Measurements from ENCODE around the gene B3GLCT. TPM values are rescaled to one million over a fixed set of nuclear protein-coding genes. Genes with fewer than 3 reads are reported as not detected.
A peak's percentile ranks its signal among the peaks of the same experiment; 100 is the strongest.

B3GLCT gene
- total and polyA plus RNA-seq, 2 of the 13 experiments (the other 11 are each of a cell fraction or from before 2014, with no cell fraction given) = 2.0 to 7.1 TPM

- TF ChIP-seq RELA (CRISPR knock-in tag; IDR thresholded peaks at IDR 0.05) = no peak
- no peak for TF ChIP-seq ZFP36L1 (CRISPR knock-in tag; IDR thresholded peaks at IDR 0.05)
- TF ChIP-seq ZBTB33 (CRISPR knock-in tag; IDR thresholded peaks at IDR 0.05) = no peak
- no peak for TF ChIP-seq ZSCAN25 (CRISPR knock-in tag; IDR thresholded peaks at IDR 0.05)
- no peak for TF ChIP-seq CCAR2 (optimal IDR thresholded peaks at IDR 0.05; ENCODE audit: low read depth, low read length)
- no peak for TF ChIP-seq SMC3 (IDR thresholded peaks at IDR 0.05; ENCODE audit: low read length)
- no peak for TF ChIP-seq ZBTB44 (CRISPR knock-in tag; IDR thresholded peaks at IDR 0.05)
- peak; percentile 80 for TF ChIP-seq HDAC1 (CRISPR knock-in tag; IDR thresholded peaks at IDR 0.05)
- no peak for TF ChIP-seq NFAT5 (CRISPR knock-in tag; IDR thresholded peaks at IDR 0.05)
- no peak for TF ChIP-seq DNMT1 (CRISPR knock-in tag; IDR thresholded peaks at IDR 0.05)
- no peak for TF ChIP-seq CHD4 (IDR thresholded peaks at IDR 0.05; ENCODE audit: borderline replicate concordance, low read length)
- no peak for TF ChIP-seq TBL1XR1 (IDR thresholded peaks at IDR 0.05; ENCODE audit: borderline replicate concordance, low read length, partially characterized antibody)
- TF ChIP-seq SRSF4 (IDR thresholded peaks at IDR 0.05; ENCODE audit: low read depth, low read length, poor library complexity, severe bottlenecking) = no peak
- TF ChIP-seq POLR2G (IDR thresholded peaks at IDR 0.05; ENCODE audit: low read depth, low read length) = no peak
- no peak for TF ChIP-seq SALL2 (CRISPR knock-in tag; IDR thresholded peaks at IDR 0.05)
- no peak for TF ChIP-seq JUNB (CRISPR knock-in tag; IDR thresholded peaks at IDR 0.05; ENCODE audit: borderline replicate concordance)
- no peak for TF ChIP-seq ZNF850 (CRISPR knock-in tag; conservative IDR thresholded peaks at IDR 0.05)
- TF ChIP-seq CSRNP1 (CRISPR knock-in tag; IDR thresholded peaks at IDR 0.05) = peak; percentile 57; the same call in 1 of the 2 replicates
- no peak for TF ChIP-seq SETDB1 (CRISPR knock-in tag; IDR thresholded peaks at IDR 0.05; ENCODE audit: borderline replicate concordance)
Observed at GRCh38 chr13:31162151-31163008, 37.4 kb upstream of the B3GLCT start (continued).
